ENCODE results near the gene OSBPL1A.

Gene OSBPL1A

DNA sequence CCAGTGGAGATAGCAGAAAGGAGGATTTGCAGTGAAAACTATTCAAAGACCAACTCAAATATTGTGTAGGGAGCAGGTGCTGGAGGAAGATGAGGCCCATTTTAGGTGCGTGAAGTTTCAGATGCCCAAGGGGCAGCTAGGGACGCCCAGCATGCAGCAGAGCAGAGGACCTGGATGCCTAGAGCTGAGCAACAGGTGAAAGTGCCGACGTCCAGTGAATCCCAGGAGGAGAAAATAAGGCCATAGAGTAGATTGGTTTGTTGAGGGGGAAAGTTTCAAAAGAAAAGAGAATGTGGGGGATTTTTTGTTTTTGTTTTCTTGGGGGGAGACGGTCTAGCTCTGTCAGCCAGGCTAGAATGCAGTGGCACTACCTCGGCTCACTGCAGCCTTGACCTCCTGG is 53.1 kb downstream of the OSBPL1A start:
- DNase-seq (ENCODE audit: low read depth in 1 of 2, low spot score in 1 of 2), result no peak

DNA sequence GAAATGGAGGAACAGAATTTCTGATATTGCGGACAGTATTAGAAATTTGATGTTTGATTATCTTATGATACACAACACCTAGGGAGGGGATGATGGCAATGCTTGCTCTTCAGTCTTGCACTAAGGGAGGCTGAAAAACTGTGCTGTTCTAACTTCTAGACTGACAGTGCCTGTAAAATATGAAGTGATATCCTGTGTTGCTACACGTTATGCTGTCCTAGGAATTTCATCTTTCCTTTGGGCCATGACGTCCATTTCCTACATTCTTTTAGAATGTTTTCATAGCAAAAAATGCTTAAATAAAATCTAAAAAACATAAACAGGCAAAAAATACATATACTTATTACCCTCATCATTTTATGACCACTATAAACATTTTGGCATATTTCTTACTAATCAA is 55.3 kb downstream of the OSBPL1A start:
- no peak for DNase-seq (ENCODE audit: low read depth in 1 of 2, low spot score in 1 of 2)

DNA sequence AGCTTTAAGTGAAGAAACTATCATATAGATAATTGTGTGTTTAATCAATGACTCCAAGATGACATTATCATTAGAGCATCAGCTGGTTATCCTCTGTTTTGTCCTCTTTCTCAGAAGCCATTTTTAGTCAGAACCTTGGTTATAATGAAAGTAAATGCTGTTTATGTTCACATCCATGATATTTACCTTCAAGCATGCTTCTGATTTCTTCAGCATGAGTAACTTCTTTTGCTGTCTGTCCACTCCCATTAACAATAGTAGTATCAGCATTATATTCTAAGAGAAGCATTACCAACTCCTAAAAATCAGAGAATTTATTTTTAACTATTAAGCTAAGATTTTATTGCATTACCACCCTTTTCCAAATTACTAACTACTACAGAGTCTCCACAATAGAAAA is 56.3 kb downstream of the OSBPL1A start:
- no peak for DNase-seq (ENCODE audit: low read depth in 1 of 2, low spot score in 1 of 2)

- DNase-seq (ENCODE audit: low read depth in 1 of 2, low spot score in 1 of 2), result no peak
Measured at GRCh38 chr18:24333084-24333483, 64.5 kb downstream of the OSBPL1A start.

DNA sequence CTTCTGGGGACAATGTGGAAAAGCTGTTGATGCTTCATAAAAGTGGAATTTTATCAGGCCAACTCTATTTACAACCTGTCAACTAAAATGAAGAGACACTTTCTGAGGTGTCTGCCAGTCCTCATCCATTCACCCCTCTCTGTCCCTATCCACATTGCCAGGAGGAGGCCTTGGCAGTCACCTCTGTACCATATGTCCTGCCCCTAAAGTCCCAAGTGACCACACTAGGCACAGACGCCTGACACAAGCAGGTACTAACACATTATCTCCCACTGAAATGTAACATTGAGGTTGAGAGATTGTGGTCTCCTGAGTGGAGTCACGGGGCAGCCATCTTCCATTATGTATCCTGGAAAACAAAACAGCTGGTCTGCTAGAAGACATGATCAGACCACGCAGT is 71.4 kb downstream of the OSBPL1A start:
- no peak for DNase-seq (ENCODE audit: low read depth in 1 of 2, low spot score in 1 of 2)

GRCh38 chr18:24322584-24323136 is 75.0 kb downstream of the OSBPL1A start:
- no peak for DNase-seq (ENCODE audit: low read depth in 1 of 2, low spot score in 1 of 2)

DNA sequence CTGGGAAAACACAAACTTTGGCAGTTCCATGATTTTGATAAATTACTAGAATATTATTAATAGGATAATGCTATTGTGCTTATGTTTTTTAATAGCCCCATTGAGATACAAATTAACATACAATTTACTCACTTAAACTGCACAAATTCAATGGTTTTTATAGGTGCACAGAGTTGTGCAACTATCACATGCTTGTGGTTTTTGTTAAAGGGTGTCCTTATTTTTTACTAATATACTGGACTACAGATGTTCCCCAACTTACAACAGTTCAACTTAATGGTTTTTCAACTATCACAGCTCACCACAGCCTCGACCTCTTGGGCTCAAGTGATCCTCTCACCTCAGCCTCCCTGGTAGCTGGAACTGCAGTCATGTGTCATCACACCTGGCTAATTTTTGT is 76.6 kb downstream of the OSBPL1A start:
- no peak for DNase-seq (ENCODE audit: low read depth in 1 of 2, low spot score in 1 of 2)

DNA sequence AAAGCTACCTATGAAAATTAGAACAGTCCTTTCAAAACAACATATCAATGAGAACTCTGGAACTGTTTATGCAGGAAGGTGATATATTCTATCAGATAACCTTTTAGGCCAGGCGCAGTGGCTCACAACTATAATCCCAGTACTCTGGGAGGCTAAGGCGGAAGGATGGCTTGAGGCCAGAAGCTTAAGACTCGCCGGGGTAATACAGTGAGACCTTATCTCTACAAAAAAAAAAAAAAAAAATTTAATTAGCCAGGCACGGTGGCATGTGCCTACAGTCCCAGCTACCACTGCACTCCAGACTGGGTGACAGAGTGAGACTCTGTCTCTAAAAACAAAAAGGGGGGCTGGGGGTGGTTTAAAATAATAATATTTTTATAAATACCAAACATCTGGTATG is 77.9 kb downstream of the OSBPL1A start:
- DNase-seq (ENCODE audit: low read depth in 1 of 2, low spot score in 1 of 2), result no peak

GRCh38 chr18:24317370-24317769 is 80.3 kb downstream of the OSBPL1A start:
- DNase-seq (ENCODE audit: low read depth in 1 of 2, low spot score in 1 of 2), result no peak

DNA sequence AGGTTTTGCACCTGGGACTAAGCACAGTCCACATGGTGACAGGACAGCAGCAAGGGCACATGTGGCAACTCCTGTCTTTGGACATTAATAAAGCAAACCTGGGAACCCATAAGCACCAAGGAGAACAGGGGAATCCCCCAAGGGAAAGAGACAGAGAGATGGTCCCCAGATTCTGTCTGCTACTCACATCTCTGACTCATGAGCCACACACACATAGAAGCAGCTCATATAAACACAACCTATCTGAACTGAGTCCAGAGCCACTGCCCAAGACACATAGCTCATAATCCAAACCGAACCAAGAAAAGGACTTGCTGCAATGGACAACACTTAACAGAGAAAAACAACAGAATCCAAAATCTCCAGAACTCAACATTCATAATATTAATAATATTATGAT is 82.5 kb downstream of the OSBPL1A start:
- DNase-seq (ENCODE audit: low read depth in 1 of 2, low spot score in 1 of 2), result no peak

DNA sequence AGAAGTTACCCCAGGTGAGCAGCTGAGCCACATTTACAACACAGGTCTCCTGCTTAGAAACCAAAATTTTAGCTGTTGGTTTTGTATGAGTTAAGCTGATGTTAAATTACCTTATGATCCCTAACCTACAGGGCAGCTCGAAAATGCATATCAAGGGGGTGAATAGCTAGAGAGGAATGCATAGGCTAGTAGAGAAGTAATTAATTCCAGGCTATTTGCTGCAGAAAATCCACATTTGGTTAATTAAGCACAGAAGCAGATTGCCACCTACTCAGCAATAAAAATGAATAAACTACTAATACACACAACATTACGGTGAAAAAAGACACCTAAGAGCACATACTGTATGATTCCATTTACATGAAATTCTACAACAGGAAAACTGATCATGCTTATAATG is 91.4 kb downstream of the OSBPL1A start:
- no peak for DNase-seq (ENCODE audit: low read depth in 1 of 2, low spot score in 1 of 2)

DNA sequence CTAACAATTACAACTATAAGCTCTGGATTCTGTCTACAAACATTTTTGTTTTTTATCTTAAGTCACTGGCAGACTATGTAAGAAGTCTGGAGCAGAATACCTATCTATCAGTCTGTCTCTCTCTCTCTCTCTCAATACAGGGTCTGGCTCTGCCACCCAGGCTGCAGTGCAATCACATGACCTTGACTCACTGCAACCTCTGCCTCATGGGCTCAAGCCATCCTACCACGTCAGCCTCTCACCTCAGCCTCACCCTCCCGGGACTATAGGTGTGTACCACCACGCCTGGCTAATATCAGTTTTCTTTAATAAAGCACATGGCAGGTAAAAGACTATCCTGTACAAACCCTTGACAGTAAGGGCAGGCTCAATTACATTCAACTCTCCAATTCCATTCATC is 96.9 kb downstream of the OSBPL1A start:
- DNase-seq (ENCODE audit: low read depth in 1 of 2, low spot score in 1 of 2), result no peak

DNA sequence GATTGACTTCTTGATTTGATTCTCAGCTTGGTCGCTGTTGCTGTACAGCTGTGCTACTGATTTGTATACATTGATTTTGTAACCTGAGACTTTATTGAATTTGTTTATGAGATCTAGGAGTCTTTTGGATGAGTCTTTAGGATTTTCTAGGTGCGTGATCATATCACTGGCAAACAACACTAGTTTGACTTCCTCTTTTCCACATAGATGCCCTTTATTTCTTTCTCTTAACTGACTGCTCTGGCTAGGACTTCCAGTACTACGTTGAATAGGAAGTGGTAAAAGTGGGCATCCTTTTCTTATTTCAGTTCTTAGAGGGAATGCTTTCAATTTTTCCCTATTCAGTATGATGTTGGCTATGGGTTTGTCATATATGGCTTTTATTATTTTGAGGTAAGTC is 101.3 kb downstream of the OSBPL1A start:
- DNase-seq (ENCODE audit: low read depth in 1 of 2, low spot score in 1 of 2), result no peak

GRCh38 chr18:24293254-24293653 is 104.4 kb downstream of the OSBPL1A start:
- DNase-seq (ENCODE audit: low read depth in 1 of 2, low spot score in 1 of 2), result no peak

DNA sequence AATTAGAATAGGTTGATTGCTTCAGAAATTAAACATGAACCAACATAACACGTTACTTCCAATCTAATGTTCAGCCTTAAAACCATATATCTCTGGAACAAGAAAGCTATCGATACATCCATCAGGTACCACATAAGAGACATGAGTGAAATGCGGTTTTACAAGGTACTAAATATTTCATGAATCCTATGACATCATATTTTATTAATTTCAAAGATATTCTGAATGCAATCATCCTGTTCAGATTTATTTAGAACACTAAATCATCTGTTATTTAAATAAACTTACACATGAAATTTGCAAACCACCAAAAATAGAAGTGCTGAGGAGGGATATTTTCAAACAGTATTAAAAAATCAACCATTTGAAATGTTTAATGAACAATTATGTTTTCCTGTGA is 119.0 kb downstream of the OSBPL1A start:
- no peak for DNase-seq (ENCODE audit: low read depth in 1 of 2, low spot score in 1 of 2)

GRCh38 chr18:24277516-24278195 is 120.0 kb downstream of the OSBPL1A start:
- DNase-seq (ENCODE audit: low read depth in 1 of 2, low spot score in 1 of 2), result no peak

DNA sequence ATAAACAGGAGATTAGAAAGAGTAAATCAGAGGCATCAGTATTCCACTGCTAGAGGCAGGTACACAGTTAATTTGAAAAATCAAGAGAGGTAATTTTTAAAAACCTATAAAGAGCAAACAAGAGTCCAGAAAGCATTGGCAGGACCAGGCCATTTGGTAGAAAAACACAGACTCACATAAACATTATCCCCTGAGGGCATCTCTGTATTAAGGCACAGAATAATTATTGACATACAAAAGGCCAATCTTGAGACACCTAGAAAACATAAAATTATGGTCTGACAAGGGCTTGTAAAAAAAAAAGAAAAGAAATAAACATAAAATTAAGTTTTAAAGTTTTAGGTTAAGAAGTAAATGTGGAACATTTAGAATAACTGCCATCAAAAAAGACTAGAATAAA is 120.6 kb downstream of the OSBPL1A start:
- no peak for DNase-seq (ENCODE audit: low read depth in 1 of 2, low spot score in 1 of 2)

GRCh38 chr18:24274837-24275236 is 122.8 kb downstream of the OSBPL1A start:
- no peak for DNase-seq (ENCODE audit: low read depth in 1 of 2, low spot score in 1 of 2)

- DNase-seq (ENCODE audit: low read depth in 1 of 2, low spot score in 1 of 2), result no peak
Measured at GRCh38 chr18:24273596-24273995, 124.0 kb downstream of the OSBPL1A start.

DNA sequence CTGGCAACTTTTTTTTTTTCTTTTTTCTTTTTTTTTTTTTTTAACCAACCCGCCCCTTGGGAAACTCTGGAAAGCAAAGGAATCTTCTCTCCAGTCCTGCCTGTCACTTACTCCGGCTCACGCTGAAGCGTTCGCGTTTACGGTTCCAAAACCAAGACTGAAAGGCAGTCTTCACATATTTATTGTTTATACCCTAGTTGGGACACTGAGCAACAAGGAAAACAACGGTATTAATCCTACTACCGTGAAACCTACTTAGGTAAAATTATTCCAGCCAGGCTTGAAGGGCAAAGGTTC is 125.4 kb downstream of the OSBPL1A start:
- DNase-seq (ENCODE audit: low read depth in 1 of 2, low spot score in 1 of 2), result no peak

DNA sequence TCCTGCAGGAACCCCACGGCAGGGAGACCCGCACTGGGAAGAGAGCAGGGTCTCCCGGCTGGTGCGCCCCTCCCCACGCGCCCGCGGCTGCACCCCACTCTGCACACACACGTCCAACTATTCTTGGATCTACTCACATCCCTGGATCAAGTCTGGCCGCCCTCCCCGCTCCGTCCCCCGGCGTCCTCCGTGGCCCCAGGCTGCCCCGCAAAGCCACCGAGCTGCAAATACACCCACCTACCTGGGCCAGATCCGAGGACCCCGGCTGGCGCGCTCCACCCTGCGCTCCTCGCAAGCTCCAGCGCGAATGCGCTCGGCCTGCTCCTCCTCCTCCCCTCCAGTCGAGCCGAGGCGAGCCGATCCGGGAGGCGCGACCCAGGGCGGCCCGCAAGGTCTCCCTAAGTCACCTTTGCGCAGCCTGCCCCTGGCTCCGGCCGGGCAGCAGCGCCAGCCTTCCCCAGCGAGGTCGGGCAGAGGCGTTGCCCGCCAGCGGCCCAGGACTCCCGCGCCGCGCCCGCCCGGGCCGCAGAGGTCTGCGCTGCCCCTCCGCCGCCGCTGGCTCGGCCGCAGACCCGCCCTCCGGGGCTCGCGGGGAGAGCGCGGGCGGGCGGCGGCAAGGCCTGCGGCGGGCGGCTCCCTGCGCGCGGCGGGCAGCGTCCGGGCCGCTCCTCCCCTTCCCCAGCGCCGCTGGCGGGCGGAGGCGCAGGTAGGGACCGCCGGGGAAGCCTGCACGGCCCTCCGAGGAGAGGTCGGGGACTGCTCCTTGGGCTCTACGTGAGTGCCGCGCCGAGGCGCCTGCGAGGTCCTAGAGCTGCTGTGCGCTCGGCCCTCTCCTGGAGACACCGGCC is 126.0 kb downstream of the OSBPL1A start:
- no peak for DNase-seq (ENCODE audit: low read depth in 1 of 2, low spot score in 1 of 2)

DNA sequence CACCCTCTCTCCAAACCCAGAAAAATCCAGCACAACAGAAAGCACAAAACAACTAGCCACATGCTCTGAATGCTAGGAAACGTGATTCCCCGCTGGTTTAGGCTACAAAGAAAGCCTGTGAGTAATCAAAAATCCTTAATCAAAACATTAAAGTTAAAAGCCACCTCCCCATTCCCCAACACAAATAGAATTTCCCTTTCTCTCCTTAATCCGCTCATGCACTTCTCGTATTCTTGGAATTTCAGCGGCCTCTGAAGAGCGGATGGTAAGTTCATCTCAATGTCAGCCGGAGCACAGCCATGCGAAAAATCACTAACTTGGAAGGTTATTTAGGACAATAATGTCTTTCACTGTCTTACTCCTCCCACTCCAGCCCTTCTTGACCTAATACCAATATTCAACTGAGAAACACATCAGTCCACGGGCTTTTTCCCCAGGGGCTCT is 126.7 kb downstream of the OSBPL1A start:
- DNase-seq (ENCODE audit: low read depth in 1 of 2, low spot score in 1 of 2), result no peak

All from activated CD4-positive, alpha-beta T cell treated with anti-CD3 and anti-CD28 coated beads, Interleukin-2, amount 50 U/mL, for 24 hours (primary cell).